GM19324 (cell line): ENCODE measurements around the gene HNRNPC.
"Not testable (repeated sequence)": the region's sequence is repeated elsewhere in the genome, so short reads cannot be mapped to it uniquely, and the experiment has no call there.

Source experiments
- ATAC-seq: cut with Tn5 transposase; IDR thresholded peaks from one replicate; pipeline ENCODE4 v1.9.1; 2021; ENCODE audit warnings: mild to moderate bottlenecking, moderate library complexity; ENCODE audit not compliant: unreplicated experiment, low FRiP score

Gene HNRNPC

DNA sequence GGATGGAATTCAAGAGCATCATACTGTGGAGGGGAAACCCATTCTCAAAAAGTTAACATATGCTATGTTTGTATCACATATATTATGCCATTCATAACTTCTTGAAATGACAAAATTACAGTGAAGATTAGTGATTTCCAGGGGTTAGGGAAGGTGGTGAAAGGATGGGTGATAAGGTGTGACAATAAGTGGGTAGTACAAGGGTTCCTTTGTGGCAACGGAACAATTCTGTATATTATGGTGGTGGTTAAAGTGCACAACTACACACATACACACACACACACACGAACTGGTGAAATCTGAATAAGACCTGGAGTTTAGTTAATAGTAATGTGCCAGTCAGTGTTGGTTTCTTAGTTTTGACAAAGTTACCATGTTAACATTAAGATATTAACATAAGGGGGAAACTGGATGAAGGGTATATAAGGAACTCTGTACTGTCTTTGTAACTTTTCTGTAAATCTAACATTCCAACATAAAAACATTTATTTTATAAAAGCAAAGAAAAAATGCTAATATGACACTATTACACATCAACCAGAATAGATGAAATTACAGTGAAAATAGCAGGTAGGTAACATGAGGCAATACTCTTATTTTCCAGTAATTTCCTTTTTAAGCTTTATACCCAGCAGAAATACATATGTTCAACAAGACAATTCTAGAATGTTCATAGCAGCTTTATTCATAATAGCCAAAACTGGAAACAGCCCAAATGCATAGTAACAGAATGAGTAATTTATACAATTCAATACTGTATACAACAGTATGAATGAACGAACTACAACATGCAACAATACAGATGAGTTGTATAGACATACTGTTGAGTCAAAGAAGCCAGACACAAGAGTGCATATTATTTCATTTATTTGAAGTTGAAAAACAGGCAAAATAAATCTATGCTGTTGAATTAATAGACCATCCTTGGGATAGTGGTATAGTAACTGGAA is 69.4 kb downstream of the HNRNPC start:
- ATAC-seq = no peak

DNA sequence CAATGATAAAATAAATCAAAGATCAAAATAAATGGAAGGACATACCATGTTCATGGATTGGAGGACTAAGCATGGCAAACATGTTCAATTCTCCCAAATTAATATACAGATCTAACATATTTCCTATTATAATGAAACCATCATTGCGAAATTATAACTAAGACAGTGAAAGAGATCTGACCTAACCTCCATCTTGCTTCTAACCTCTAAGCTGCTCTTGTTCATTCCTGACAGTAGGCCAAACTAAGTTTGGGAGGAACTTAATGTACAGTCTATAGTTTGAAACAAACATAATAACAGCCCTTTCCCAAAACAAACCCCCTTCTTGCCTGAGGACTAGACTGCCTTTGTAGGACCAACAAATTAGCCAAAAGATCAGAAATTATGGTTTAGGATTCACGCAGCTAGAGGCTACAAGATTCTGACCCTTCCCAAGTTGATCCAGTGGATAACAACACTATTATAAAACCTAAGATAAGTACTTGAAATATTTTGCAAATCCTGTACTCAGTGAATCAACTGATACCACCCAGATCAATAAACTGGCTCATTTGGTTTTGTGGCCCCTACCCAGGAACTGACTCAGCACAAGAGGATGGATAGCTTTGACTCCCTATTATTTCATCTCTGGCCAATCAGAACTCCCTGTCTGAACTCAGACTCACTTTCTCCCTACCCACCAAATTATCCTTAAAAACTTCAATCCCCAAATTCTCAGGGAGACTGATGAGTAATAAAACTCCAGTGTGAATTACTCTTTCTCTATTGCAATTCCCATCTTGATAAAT is 71.6 kb downstream of the HNRNPC start:
- ATAC-seq = no peak

DNA sequence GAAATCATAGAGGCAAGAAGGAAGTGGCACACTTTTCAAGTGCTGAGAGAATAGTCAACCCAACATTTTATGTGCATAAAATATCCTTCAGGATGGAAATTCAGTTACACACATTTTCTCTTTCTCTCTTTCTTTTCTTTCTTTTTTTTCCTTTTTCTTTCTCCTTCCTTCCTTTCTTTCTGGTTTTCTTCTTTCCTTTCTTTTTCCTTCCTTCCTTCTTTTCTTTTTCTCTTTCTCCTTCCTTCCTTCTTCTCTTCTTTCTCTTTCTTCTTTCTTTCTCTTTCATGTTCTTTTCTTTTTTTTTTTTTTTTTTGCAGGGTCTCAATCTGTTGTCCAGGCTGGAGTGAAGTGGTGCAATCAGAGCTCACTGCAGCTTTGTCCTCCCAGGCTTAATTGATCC is 74.6 kb downstream of the HNRNPC start:
- no peak for ATAC-seq

DNA sequence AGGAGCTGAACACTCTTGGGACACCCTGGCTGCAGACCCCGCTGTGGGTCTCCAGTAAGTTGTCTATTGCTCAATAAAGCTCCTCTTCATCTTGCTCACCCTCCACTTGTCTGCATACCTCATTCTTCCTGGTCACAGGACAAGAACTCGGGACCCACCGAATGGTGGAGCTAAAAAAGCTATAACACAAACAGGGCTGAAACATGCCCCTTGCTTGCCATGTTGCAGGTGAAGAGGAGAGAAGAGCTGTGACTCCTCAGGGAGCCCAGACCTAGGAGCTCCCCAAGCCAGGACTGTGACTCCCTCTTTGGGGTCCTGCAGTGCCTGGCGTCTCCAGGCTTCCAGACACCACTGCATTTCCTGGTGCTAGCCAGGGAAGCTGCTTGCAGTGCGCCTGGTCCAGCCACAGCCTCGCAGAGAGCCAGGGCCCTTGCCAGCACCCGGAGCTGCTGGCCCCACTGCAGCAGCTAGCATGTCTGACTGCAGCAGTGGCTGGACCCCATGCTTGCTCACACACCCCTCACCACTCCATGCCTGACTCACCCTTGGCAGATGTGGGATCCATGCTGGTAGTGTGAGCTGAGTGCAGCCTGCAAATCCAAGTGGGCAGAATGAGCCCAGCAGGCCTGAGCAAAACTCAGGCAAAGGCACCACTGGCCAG is 76.2 kb downstream of the HNRNPC start:
- no peak for ATAC-seq

DNA sequence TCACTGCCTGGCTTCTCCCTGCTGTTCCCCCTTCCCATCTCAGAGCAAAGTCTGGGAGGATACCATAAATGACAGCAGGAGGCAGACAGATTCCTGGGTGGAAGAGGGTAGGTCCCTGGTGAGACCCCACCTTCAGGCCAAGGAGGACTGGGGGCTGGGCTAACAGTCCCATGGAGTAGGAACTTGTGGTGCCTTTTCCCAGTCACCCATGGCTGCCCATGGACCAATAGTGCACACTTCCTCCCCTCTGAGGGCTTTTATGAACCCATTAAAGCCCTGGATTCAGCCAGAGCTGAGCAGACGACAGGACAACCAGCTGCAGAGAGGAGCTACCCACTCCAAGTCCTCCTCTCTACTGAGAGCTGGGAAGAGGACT is 76.8 kb downstream of the HNRNPC start:
- peak; percentile 15 for ATAC-seq

DNA sequence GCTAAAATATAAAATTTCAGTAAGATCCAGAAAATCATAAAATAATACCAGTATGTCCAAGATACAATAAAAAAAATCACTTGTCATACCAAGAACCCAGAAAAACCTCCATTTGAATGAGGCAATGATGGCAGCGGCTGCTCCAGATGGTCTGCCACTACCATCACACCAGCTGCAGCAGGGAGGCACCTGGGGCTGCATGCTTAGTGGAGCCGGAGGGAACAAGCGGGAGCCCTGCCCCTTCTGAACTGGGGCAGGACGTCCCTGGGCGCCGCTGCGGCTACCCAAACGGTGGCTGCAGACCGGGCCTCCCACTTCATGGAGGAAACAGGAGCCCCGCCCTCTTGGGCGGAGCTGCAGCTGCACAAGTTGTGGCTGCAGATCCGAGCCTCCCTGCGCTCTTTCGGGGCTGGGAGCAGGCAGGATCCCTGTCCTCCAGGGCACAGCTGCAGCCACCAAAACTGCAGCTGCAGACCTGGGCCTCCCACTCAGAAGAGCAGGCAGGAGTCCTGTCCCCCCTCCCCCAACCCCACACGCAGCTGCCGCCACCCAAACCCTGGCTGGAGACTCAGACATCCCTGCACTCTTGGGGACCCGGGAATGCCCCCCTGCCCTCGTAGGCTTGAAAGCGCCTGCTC is 77.3 kb downstream of the HNRNPC start:
- ATAC-seq = peak; percentile 84

DNA sequence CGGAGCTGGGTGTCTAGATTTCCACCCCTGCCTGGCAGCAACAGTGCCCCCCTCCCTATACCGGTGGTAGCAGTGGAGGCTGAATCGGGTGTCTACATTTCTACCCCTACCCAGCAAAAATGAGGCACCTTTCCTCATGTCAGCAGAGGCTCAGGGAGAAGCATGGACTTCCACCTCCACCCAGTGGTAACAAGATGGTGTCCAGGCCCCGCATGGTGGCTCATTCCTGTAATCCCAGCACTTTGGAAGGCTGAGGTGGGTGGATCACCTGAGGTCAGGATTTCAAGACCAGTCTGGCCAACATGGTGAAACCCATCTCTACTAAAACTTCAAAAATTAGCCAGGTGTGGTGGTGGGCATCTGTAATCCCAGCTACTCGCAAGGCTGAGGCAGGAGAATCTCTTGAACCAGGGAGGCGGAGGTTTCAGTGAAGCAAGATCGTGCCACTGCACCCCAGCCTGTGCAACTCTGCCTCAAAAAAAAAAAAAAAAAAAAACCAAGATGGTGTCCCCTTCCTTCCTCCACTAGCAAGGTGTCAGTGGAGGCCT is 77.9 kb downstream of the HNRNPC start:
- no peak for ATAC-seq

DNA sequence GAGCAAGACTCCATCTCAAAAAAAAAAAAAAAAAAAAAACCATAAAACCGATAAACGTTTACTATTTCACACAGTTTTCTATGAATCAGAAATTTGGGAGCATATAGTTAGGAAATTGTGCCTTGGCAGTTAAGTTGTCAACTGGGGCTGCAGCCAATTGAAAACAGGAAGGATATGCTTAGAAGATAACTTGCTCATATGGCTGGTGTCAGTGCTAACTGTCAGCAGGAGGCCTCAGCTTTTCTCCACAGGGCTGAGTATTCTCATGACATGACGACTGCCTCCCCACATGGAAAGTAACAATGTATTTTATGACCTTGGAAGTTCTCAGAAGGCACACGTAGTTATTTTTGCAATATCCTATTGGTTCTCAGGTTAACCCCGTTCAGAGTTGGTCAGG is 83.8 kb downstream of the HNRNPC start:
- ATAC-seq = no peak

DNA sequence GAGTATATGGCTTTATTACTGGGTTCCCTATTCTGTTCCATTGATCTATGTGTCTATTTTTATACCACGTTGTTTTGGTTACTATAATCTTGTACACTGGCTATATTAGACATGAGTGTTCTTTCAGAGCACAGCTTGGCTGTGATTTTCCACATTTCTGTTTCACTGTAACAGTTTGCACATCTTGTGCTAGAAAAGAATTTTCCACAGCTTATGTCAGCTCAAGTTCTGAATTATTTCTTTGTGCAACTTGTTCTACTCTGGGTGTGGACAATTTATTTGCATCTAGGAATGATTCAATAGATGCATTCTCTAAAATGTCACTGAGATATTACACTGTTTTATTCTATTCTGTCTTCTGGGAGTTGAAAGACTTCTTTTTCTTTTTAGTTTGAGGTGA is 85.0 kb downstream of the HNRNPC start:
- ATAC-seq = no peak

DNA sequence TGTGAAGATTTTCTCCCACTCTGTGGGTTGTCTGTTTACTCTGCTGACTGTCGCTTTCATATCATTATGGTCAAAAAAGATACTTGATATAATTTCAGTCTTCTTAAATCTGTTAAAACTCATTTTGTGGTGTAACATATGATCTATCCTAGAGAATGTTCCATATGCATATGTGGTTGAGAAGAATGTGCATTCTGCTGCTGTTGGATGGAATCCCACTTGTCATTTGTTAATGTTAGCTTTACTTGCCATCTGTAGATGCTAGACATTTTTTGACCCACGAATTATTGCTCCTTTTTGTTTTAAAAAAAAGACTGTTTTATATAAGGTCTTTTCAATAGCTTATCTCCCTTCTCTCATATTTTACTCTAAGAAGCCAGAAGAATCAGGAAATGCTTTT is 87.1 kb downstream of the HNRNPC start:
- no peak for ATAC-seq

DNA sequence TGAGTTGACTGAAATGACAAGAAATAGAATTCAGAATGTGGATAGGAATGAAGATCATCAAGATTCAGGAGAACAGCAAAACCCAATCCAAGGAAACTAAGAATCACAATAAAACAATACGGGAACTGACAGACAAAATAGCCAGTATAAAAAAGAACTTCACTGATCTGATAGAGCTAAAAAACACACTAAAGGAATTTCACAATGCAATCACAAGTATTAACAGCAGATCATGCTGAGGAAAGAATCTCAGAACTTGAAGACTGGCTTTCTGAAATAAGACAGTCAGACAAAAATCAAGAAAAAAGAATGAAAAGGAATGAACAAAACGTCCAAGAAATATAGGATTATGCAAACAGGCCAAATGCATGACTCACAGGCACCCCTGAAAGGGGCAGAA is 98.1 kb downstream of the HNRNPC start:
- no peak for ATAC-seq

DNA sequence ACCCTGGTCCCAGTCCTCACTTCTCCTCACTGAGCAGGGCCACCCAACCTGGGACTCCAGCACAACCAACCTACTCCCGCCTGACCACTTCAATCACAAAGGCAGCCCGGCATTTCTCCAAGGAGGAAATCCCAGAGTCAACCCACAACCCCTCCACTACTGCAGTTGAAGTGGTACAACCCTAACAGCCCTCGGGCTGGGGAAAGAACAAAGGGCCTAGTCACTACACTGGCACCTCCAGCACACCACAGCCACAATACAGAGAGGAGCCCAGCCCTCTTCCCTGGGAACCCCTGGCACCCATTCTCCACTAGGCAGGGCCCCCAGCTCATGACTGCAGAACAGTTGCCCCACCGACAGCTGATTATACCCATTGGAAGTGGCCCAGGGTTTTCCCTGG is 99.7 kb downstream of the HNRNPC start:
- no peak for ATAC-seq

DNA sequence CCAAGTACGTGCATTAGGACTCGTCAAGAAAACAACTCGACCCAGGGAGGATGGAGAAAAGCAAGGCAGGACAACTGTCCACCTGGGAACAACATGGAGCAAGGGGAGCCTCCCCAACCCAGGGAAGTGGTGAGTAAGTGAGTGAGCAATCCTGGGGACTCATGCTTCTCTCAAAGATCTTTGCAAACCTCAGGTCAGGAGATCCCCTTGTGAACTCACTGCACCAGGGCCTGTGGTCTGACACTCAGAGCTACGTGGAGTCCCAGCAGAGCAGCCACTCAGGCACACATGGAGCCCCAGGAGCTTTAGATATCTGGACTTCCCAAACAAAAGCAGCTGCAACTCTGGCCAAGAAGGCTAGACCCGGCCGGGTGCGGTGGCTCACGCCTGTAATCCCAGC is 101.2 kb downstream of the HNRNPC start:
- ATAC-seq = no peak

DNA sequence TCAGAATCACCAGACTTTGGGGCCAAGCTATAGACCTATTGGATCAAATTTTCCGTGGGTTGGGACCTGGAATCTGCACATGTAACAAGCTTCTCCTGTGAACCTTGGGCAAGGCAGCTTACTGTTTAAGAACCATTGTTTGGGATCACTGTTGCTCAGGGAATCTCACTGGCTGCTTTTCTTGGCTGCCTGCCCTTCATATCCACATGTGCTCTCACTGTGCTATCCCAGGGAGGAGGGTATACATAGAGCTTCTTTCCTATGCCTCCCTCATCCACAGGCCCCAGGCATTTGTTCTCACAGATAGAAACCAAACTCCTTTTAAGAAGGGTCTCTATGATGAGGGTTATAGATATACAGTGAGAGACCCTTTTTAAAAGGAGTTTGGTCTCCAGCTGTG is 103.6 kb downstream of the HNRNPC start:
- not testable (repeated sequence) for ATAC-seq

DNA sequence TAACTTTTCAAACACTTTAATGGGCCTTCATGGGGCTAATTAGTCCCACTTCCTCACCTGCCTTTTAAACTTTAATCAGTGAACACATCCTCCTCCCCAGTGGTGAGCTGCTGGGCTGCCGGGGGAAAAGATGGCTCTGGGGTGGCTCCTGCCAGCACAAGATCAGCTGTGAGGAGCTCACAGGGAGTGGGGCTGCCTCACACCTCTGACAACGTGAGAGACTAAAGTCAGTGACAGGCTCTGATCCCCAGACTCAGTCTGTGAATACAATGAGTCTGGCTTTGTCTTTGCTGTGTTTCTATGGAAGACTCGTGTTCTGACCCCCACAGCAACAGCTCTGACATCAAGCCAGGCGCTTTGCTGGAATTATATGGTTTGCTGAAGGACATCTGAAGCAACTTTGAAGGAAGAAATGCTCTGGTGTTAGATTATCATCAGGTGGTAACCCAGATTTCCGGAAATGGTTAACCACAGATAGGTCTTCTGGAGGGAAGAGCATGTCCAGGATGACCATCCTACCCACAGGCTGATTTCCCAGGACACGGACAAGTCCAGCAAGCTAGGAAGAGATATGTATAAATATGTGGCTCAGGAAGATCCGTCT is 104.1 kb downstream of the HNRNPC start:
- not testable (repeated sequence) for ATAC-seq

DNA sequence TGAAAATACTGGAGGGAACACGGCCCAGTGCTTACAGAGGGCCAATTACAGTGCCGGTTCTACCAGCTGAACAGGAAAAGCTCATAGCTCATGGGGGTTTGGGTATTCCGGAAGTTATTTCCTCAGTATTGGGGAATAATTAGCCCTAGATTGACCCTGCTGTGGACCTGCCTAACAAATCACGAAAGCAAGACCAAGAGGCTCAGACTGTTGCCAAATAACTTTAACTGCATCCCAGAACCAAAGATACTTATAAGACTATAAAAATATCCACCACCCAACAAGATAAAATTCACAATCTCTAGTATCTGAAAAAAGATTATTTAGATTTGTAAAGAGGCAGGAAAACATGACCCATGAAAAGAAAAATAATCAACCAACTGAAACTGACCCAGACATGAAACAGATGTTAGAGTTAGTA is 105.4 kb downstream of the HNRNPC start:
- ATAC-seq = no peak

DNA sequence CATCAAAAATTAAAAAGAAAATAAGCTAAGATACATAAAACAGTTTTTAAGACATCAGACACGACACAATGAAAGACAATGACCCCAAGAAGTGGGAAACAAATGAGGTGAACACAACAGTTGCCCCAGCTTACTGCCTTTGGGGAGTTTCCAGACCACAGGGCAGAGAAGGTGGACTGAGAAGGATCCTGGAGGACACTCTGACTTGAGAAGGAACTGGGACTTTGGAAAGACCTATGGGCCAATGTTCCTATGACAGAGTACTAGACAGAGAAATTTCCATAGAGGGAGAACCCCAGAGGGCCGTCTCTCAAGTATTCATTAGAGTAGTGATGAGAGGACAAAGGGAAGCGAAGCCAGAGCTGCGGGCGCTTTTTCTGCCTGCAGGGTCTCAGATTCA is 107.2 kb downstream of the HNRNPC start:
- ATAC-seq = no peak

DNA sequence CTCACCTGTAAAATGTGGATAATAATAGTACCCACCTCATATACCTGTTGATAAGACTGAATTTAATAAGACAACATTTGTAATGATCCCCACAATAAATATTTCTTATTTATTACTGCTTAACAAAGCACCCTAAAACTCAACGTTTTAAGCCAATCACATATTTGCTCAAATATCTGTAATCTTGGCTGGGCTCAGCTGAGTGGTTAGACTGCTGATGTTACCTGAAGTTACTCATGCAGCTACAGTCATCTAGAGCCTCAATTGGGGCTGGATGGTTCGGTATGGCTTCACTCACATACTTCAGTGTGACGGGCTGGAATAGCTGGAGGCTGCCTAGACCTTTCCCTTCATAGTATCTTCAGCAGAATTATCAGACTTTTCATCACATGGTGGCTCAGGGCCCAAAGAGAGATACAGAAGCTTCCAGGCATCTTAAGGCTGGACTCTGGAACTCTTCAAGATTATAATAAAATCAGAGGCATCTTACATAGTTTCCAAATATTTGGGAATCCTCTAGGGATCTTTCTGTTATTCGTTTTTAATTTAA is 109.1 kb downstream of the HNRNPC start:
- no peak for ATAC-seq
